SJCRH30 (cell line): Measurements from ENCODE around the gene MEI4. TPM values are rescaled to one million over a fixed set of nuclear protein-coding genes. Genes with fewer than 3 reads are reported as not detected.
A peak's percentile ranks its signal among the peaks of the same experiment; 100 is the strongest.

Experiments used
- DNase-seq, 2 experiments: peaks; one replicate each; pipeline ENCODE4 v3.0.0-alpha.2; 2015 to 2020
- H3K27ac ChIP-seq: fragments of 250-450 bp; sonication (Bioruptor Pico); 2 replicates; pipeline ENCODE4 v1.5.1; 2020; ENCODE audit warnings: mild to moderate bottlenecking, moderate library complexity
- H3K27me3 ChIP-seq: fragments of 250-450 bp; sonication (Bioruptor Pico); 2 replicates; pipeline ENCODE4 v1.5.1; 2020; ENCODE audit warnings: mild to moderate bottlenecking, moderate library complexity
- H3K36me3 ChIP-seq: fragments of 250-450 bp; sonication (Bioruptor Pico); 2 replicates; pipeline ENCODE4 v1.5.1; 2020; ENCODE audit warnings: mild to moderate bottlenecking, moderate library complexity
- H3K4me1 ChIP-seq: fragments of 250-450 bp; sonication (Bioruptor Pico); 2 replicates; pipeline ENCODE4 v1.5.1; 2020; ENCODE audit warnings: mild to moderate bottlenecking, moderate library complexity
- H3K4me3 ChIP-seq: fragments of 250-450 bp; sonication (Bioruptor Pico); 2 replicates; pipeline ENCODE4 v1.5.1; 2020; ENCODE audit warnings: mild to moderate bottlenecking, moderate library complexity
- H3K9me3 ChIP-seq: fragments of 250-450 bp; sonication (Bioruptor Pico); replicated peaks from 2 replicates; pipeline ENCODE4 v1.5.1; 2020; ENCODE audit warnings: mild to moderate bottlenecking, moderate library complexity
- total RNA-seq: library from RNA; depleted of rRNA; stranded (reverse); fragments of >200 nt; shearing (Covaris generic); gene quantifications from 2 replicates; pipeline ENCODE4 v1.2.3, GENCODE V29; 2014; rRNA removed

MEI4 gene
- total RNA-seq, 1 experiment from 2014 or later, result not detected

GRCh38 chr6:77893391-77893790, 240.6 kb downstream of the MEI4 start:
- Histone ChIP-seq H3K4me1 (no peaks in the 10 kb centered on the region), H3K36me3 (no peaks in the 10 kb centered on the region), H3K9me3 (no peaks in the 10 kb centered on the region), H3K27me3 (no peaks in the 10 kb centered on the region), H3K4me3 (no peak overlapping the region), H3K27ac (no peak overlapping the region)
- DNase-seq, result no peak

GRCh38 chr6:77906070-77906469, 253.2 kb downstream of the MEI4 start:
- no peaks in the 10 kb centered on the region for H3K4me1 ChIP-seq
- DNase-seq, result no peak
- H3K9me3 ChIP-seq, result no peaks in the 10 kb centered on the region
- H3K4me3 ChIP-seq, result no peak overlapping the region
- H3K36me3 ChIP-seq, result no peaks in the 10 kb centered on the region
- no peaks in the 10 kb centered on the region for H3K27me3 ChIP-seq
- no peak overlapping the region for H3K27ac ChIP-seq

DNA sequence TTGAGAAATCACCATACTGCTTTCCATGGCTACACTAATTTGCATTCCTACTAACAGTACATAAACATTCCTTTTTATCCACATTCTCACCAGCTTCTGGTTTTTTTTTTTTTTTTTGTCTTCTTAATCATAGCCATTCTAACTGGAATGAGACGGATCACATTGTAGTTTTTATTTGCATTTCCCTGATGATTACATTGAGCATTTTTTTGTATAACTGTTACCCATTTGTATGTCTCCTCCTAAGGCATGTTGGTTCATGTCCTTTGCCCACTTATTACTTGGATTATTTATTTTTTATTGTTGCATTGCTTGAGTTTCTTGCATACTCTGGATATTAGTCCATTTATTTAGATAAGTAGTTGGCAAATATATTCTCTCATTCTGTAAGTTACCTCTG, 258.0 kb downstream of the MEI4 start:
- DNase-seq, result no peak
- Histone ChIP-seq H3K9me3 (no peaks in the 10 kb centered on the region), H3K4me3 (no peak overlapping the region), H3K27me3 (no peaks in the 10 kb centered on the region), H3K36me3 (no peaks in the 10 kb centered on the region), H3K27ac (no peak overlapping the region), H3K4me1 (no peaks in the 10 kb centered on the region)

GRCh38 chr6:77926198-77926751, 273.4 kb downstream of the MEI4 start:
- H3K4me3 ChIP-seq, result no peak overlapping the region
- no peak overlapping the region for H3K27ac ChIP-seq

GRCh38 chr6:77930382-77930781, 277.5 kb downstream of the MEI4 start:
- H3K9me3 ChIP-seq, result no peaks in the 10 kb centered on the region
- no peak for DNase-seq
- H3K4me3 ChIP-seq, result no peak overlapping the region
- H3K4me1 ChIP-seq, result peaks cover 10% of the 10 kb centered on the region
- no peaks in the 10 kb centered on the region for H3K36me3 ChIP-seq
- no peaks in the 10 kb centered on the region for H3K27me3 ChIP-seq
- H3K27ac ChIP-seq, result no peak overlapping the region

More at GRCh38 chr6:77926198-77926751, 273.4 kb downstream of the MEI4 start:
- Histone ChIP-seq H3K36me3 (no peaks in the 10 kb centered on the region), H3K4me1 (peaks cover 8% of the 10 kb centered on the region), H3K9me3 (no peaks in the 10 kb centered on the region), H3K27me3 (no peaks in the 10 kb centered on the region)
- DNase-seq, result peak in 1 of 2 experiments; percentile 5

- Histone ChIP-seq H3K4me3 (no peak overlapping the region), H3K36me3 (no peaks in the 10 kb centered on the region), H3K27me3 (no peaks in the 10 kb centered on the region), H3K27ac (no peak overlapping the region), H3K4me1 (peaks cover 10% of the 10 kb centered on the region), H3K9me3 (no peaks in the 10 kb centered on the region)
- DNase-seq, result peak in 1 of 2 experiments; percentile 11
Observed at GRCh38 chr6:77930952-77931351, 278.1 kb downstream of the MEI4 start.

- Histone ChIP-seq H3K4me3 (no peak overlapping the region), H3K27me3 (no peaks in the 10 kb centered on the region), H3K27ac (no peak overlapping the region), H3K36me3 (no peaks in the 10 kb centered on the region), H3K4me1 (no peaks in the 10 kb centered on the region), H3K9me3 (no peaks in the 10 kb centered on the region)
- DNase-seq, result no peak
Observed at GRCh38 chr6:77962070-77962469, 309.2 kb downstream of the MEI4 start.

- Histone ChIP-seq H3K9me3 (no peaks in the 10 kb centered on the region), H3K36me3 (no peaks in the 10 kb centered on the region), H3K4me3 (no peak overlapping the region), H3K27ac (no peak overlapping the region), H3K27me3 (no peaks in the 10 kb centered on the region), H3K4me1 (no peaks in the 10 kb centered on the region)
- no peak for DNase-seq
Observed at GRCh38 chr6:77965449-77965848, 312.6 kb downstream of the MEI4 start.

DNA sequence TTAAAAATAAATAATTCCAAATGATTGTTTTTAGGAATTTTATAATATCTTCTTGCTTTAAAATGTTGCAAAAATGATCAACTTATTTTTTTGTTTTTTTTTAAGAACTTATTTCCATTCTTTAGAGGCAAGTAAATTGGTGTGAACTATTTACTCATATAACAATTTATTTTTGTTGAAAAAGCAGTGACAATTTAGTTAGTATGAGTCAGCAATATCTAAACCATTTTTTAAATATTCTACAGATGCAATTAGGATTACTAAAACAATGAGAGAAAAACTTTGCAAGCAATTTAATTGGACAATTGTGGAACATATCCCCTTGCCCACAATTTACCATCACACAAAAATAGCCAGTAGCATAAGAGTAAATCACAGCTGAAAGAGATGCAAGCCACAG, 319.5 kb downstream of the MEI4 start:
- no peaks in the 10 kb centered on the region for H3K4me1 ChIP-seq
- no peaks in the 10 kb centered on the region for H3K9me3 ChIP-seq
- no peaks in the 10 kb centered on the region for H3K36me3 ChIP-seq
- no peak overlapping the region for H3K4me3 ChIP-seq
- H3K27me3 ChIP-seq, result no peaks in the 10 kb centered on the region
- DNase-seq, result no peak
- no peak overlapping the region for H3K27ac ChIP-seq

Other genes with a start within 250 kb of the MEI4 start
- gene HTR1B, start 189.5 kb upstream of the MEI4 start, total RNA-seq, result not detected in 2 replicates